GM12891 (cell line): ENCODE measurements around the gene MTURN.

Source experiments
- POLR2AphosphoS5 ChIP-seq: IDR thresholded peaks from 2 replicates; pipeline ENCODE4 v1.6.1; 2011; ENCODE audit warnings: low read depth, low read length, control low read depth
- TAF1 ChIP-seq: IDR thresholded peaks from 2 replicates; pipeline ENCODE4 v1.6.1; 2011; ENCODE audit warnings: low read depth, low read length, control low read depth

DNA sequence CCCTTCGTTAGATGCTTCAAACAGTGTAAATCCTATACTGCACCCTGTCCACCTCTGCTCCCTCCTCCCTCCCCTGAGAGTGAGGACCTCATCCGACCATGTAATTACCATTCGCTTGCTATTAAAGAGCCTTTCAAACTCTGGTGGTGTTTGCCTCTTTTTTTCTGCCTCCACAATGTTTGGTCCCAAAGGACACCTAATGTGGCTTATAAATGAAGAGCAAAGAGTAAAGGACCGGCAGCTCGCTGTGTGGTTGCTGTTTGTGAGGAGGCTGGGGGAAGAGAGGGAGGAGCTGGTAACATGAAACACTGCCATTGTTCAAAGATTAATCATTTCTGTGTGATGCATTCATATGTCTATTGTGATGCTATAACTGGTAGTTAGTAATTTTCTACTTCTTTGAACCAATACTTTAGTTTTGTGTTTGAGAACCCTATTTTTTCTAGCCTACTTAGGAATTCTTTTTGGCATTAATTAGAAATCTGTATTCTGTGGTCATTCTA is 27.9 kb downstream of the MTURN start:
- no peak for TF ChIP-seq POLR2AphosphoS5
- no peak for TF ChIP-seq TAF1
